Smooth muscle cell (in vitro differentiated cells): ENCODE data around the gene ESPNL. TPM values are rescaled to one million over a fixed set of nuclear protein-coding genes. Genes with fewer than 3 reads are reported as not detected.

Source experiments
- DNase-seq: peaks from one replicate; lab custom pipeline; 2025; ENCODE audit not compliant: unreplicated experiment; lab: John Stamatoyannopoulos, UW
- H2AFZ ChIP-seq: fragments of 200-600 bp; sonication (generic); 2 replicates; pipeline ENCODE4 v1.6.0; 2016; ENCODE audit warnings: antibody characterized with exemption, low read depth, mild to moderate bottlenecking
- H3F3A ChIP-seq: fragments of 200-600 bp; sonication (generic); 2 replicates; pipeline ENCODE4 v1.6.0; 2017; ENCODE audit warnings: antibody characterized with exemption, low read depth
- H3K27ac ChIP-seq: fragments of 200-600 bp; sonication (generic); 2 replicates; pipeline ENCODE4 v1.5.1; 2016; ENCODE audit warnings: low read depth, mild to moderate bottlenecking
- H3K27me3 ChIP-seq: fragments of 200-600 bp; sonication (generic); 2 replicates; pipeline ENCODE4 v1.6.1; 2016; ENCODE audit warnings: low read depth, mild to moderate bottlenecking
- H3K36me3 ChIP-seq: fragments of 200-600 bp; sonication (generic); 2 replicates; pipeline ENCODE4 v1.5.1; 2016; ENCODE audit warnings: low read depth
- H3K4me1 ChIP-seq: fragments of 200-600 bp; sonication (generic); 2 replicates; pipeline ENCODE4 v1.5.1; 2016; ENCODE audit warnings: low read depth
- H3K4me2 ChIP-seq: fragments of 200-600 bp; sonication (generic); 2 replicates; pipeline ENCODE4 v1.6.0; 2016; ENCODE audit warnings: mild to moderate bottlenecking
- H3K4me3 ChIP-seq: fragments of 200-600 bp; sonication (generic); 2 replicates; pipeline ENCODE4 v1.5.1; 2016; ENCODE audit warnings: mild to moderate bottlenecking
- H3K79me2 ChIP-seq: fragments of 200-600 bp; sonication (generic); 2 replicates; pipeline ENCODE4 v1.6.0; 2016; ENCODE audit warnings: low read depth, mild to moderate bottlenecking
- H3K9ac ChIP-seq: fragments of 200-600 bp; sonication (generic); 2 replicates; pipeline ENCODE4 v1.6.0; 2016; ENCODE audit warnings: low read depth
- H3K9me3 ChIP-seq: fragments of 200-600 bp; sonication (generic); replicated peaks from 2 replicates; pipeline ENCODE4 v1.5.1; 2016; ENCODE audit warnings: low read depth
- H4K20me1 ChIP-seq: fragments of 200-600 bp; sonication (generic); 2 replicates; pipeline ENCODE4 v1.6.0; 2016; ENCODE audit warnings: low read depth
- WGBS: methylation state at CpG from one replicate; pipeline ENCODE4 v1.1.7; 2016; ENCODE audit warnings: low lambda C conversion rate; 5-methylcytosine and 5-hydroxymethylcytosine counted together
- polyA plus RNA-seq: library from polyadenylated mRNA; unstranded; fragments of >200 nt; fragmentation: Nextera tagmentation; extraction: Ambion mirVana; gene quantifications from 2 replicates; pipeline ENCODE4 v1.2.1, GENCODE V29; 2016
- total RNA-seq: library from RNA; depleted of rRNA; stranded (reverse); fragments of >200 nt; gene quantifications from 2 replicates; pipeline ENCODE4 v1.2.3, GENCODE V29; 2014
- TF ChIP-seq, protein P1 (sequence below): fragments of 200-600 bp; sonication (generic); IDR thresholded peaks from 2 replicates; pipeline ENCODE4 v1.5.1; 2017; ENCODE audit warnings: borderline replicate concordance, mild to moderate bottlenecking, antibody characterized with exemption; ENCODE audit not compliant: insufficient read depth, poor library complexity, severe bottlenecking

Gene ESPNL
- total and polyA plus RNA-seq, 2 experiments from 2014 or later, result 0.04 TPM; not detected in 1

DNA sequence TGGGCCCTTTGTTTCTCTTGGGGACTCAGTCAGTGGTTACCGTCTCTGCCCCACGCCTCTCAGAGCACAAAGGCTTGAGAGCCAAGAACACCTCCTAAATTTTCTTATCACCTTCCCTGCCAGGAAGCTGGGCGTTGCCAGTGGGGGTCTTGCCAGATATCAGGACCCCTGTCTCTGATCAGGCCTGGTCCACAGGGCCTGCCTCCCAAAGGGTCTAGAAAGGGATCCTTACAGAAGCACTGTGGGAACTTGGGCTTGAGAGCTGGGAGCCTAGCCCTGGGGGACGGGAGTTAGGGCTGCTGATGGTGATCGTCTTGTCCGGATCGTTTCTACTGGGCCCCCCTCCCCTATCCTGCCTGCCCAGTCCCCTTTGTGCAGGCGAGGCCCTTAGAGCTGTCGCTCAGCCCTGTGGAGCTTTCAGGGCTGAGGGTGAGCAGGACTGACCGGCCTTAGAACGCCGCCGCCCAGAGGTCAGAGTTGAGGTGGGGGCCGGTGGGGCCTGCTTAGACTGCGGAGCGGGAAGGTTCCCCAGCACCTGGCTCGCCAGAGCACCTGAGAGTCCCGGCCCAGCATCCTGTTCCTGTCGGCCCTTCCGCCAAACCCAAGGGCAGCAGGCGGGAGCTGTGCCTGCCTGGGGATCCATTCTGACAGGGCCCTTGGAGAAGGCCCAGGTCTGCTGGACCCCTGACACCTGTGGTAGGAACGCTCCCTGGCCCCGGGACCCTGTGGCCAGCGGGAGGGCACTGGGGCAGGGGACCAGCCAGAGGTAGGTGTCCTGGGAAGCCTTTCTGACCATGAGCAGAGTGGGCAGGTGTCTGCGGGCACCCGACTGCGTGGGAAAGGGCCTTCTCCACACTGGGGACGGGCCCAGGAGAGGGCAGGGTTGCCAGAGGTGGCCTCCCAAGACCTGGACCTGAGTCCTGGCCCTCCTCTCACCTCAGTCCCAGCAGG, 956 bp downstream of the ESPNL start:
- H3K9me3 ChIP-seq, result no peaks in the 10 kb centered on the region
- 89% methylated on average over 28 of the region's 28 CpGs for WGBS
- no peak overlapping the region for H3K9ac ChIP-seq
- no peak overlapping the region for H3K4me2 ChIP-seq
- no peaks in the 10 kb centered on the region for H3K4me1 ChIP-seq
- no peak overlapping the region for H3K4me3 ChIP-seq
- H4K20me1 ChIP-seq, result no peaks in the 10 kb centered on the region
- H2AFZ ChIP-seq, result no peak overlapping the region
- no peaks in the 10 kb centered on the region for H3K36me3 ChIP-seq
- no peaks in the 10 kb centered on the region for H3K79me2 ChIP-seq
- H3K27me3 ChIP-seq, result no peaks in the 10 kb centered on the region
- TF ChIP-seq, protein P1, sequence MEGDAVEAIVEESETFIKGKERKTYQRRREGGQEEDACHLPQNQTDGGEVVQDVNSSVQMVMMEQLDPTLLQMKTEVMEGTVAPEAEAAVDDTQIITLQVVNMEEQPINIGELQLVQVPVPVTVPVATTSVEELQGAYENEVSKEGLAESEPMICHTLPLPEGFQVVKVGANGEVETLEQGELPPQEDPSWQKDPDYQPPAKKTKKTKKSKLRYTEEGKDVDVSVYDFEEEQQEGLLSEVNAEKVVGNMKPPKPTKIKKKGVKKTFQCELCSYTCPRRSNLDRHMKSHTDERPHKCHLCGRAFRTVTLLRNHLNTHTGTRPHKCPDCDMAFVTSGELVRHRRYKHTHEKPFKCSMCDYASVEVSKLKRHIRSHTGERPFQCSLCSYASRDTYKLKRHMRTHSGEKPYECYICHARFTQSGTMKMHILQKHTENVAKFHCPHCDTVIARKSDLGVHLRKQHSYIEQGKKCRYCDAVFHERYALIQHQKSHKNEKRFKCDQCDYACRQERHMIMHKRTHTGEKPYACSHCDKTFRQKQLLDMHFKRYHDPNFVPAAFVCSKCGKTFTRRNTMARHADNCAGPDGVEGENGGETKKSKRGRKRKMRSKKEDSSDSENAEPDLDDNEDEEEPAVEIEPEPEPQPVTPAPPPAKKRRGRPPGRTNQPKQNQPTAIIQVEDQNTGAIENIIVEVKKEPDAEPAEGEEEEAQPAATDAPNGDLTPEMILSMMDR, result no peak
- no peaks in the 10 kb centered on the region for H3F3A ChIP-seq
- no peak for DNase-seq
- H3K27ac ChIP-seq, result no peak overlapping the region

DNA sequence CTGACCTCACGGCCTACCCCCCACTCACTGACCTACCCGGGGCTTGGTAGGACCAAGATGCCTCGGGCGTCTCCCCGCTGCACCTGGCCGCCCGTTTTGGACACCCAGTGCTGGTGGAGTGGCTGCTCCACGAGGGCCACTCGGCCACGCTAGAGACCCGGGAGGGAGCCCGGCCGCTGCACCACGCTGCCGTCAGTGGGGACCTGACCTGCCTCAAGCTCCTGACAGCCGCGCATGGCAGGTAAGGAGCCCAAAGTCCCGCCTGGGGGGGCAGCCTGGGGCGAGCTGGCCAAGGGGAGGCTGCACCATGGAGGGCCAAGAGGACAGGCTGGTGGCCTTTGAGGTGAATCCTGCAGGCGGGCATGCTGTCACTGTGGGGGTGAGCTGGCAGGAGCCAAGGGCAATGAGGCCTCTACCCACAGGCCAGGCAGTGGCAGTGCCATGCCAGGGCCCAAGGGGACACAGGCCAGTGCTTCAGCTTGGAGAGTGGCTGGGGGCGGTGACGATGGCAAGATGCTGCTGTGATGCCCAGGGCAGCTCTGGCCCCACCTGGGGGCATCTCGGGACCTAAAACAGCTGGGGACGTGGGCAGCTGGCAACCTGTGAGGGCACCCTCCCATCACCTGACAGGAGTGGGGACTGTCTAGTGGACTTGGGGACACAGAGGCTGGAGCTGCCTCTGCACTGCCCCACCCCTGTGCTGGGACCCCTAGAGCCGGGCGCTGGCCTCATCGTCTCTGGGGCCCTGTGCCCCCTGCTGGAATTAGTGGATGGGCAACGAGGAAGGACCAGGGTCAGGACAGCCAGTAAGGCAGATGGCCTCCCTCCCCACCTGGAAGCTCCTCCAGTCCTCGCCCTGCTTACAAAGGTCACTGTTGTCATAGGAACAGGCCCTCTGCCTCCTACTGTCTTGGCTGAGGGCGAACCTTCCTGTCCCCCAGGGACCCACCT, 2.0 kb downstream of the ESPNL start:
- no peak for DNase-seq
- Histone ChIP-seq H3K27ac (no peak overlapping the region), H3K4me1 (no peaks in the 10 kb centered on the region), H3K36me3 (no peaks in the 10 kb centered on the region), H3K4me3 (no peak overlapping the region), H3F3A (no peaks in the 10 kb centered on the region), H3K9ac (no peak overlapping the region), H4K20me1 (no peaks in the 10 kb centered on the region), H3K9me3 (no peaks in the 10 kb centered on the region), H3K27me3 (no peaks in the 10 kb centered on the region), H2AFZ (no peak overlapping the region), H3K4me2 (no peak overlapping the region), H3K79me2 (no peaks in the 10 kb centered on the region)
- TF ChIP-seq, protein P1, result no peak
- 94% methylated on average over 30 of the region's 30 CpGs for WGBS

DNA sequence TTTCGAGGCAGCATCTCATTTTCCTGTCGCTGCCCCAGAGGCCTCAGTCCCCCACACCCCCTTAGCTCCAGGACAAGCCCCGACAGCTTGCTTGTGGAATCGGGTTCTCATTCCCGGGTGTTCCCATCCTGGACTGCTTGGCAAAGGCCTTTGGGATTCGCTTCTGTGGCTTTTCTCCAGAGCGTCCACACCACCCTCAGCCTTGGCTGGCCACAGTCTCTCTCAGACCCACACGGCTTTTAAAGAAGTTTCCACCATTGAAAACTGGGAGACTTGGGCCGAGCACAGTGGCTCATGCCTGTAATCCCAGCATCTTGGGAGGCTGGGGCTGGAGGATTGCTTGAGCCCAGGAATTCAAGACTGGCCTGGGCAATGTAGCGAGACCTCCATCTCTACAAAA, 2.7 kb downstream of the ESPNL start:
- TF ChIP-seq, protein P1, result no peak
- H3K9ac ChIP-seq, result no peak overlapping the region
- no peaks in the 10 kb centered on the region for H3K79me2 ChIP-seq
- WGBS, result 89% methylated on average over 10 of the region's 10 CpGs
- DNase-seq, result no peak
- no peak overlapping the region for H3K27ac ChIP-seq
- H3K36me3 ChIP-seq, result no peaks in the 10 kb centered on the region
- no peaks in the 10 kb centered on the region for H3K9me3 ChIP-seq
- H3K4me2 ChIP-seq, result no peak overlapping the region
- no peak overlapping the region for H2AFZ ChIP-seq
- no peaks in the 10 kb centered on the region for H4K20me1 ChIP-seq
- H3K4me1 ChIP-seq, result no peaks in the 10 kb centered on the region
- no peak overlapping the region for H3K4me3 ChIP-seq
- no peaks in the 10 kb centered on the region for H3K27me3 ChIP-seq
- no peaks in the 10 kb centered on the region for H3F3A ChIP-seq
